HEK293T (cell line): Measurements from ENCODE around the gene CDC20B.

ENCODE experiments used
- BHLHE40 ChIP-seq: fragments of 450-650 bp; IDR thresholded peaks from 2 replicates; pipeline ENCODE4 v1.6.1; 2016; ENCODE audit warnings: mild to moderate bottlenecking, moderate library complexity, borderline replicate concordance
- CTBP1 ChIP-seq: fragments of 450-650 bp; IDR thresholded peaks from 2 replicates; pipeline ENCODE4 v1.6.1; 2016; ENCODE audit warnings: borderline replicate concordance
- ELF4 ChIP-seq: fragments of 450-650 bp; IDR thresholded peaks from 2 replicates; pipeline ENCODE4 v1.6.1; 2017; ENCODE audit warnings: antibody characterized with exemption
- FOXK2 ChIP-seq: fragments of 450-650 bp; IDR thresholded peaks from 2 replicates; pipeline ENCODE4 v1.6.1; 2016; ENCODE audit warnings: mild to moderate bottlenecking
- FOXM1 ChIP-seq: fragments of 450-650 bp; IDR thresholded peaks from 2 replicates; pipeline ENCODE4 v1.6.1; 2017; ENCODE audit warnings: mild to moderate bottlenecking, borderline replicate concordance
- HDGF ChIP-seq: fragments of 450-650 bp; IDR thresholded peaks from 2 replicates; pipeline ENCODE4 v1.6.1; 2017; ENCODE audit warnings: antibody characterized with exemption, borderline replicate concordance
- LEF1 ChIP-seq: fragments of 450-650 bp; IDR thresholded peaks from 2 replicates; pipeline ENCODE4 v1.6.1; 2017; ENCODE audit warnings: mild to moderate bottlenecking, borderline replicate concordance
- SP1 ChIP-seq: fragments of 450-650 bp; IDR thresholded peaks from 2 replicates; pipeline ENCODE4 v1.6.1; 2017
- SUZ12 ChIP-seq: fragments of 450-650 bp; IDR thresholded peaks from 2 replicates; pipeline ENCODE4 v1.6.1; 2016; ENCODE audit warnings: mild to moderate bottlenecking
- TARDBP ChIP-seq: fragments of 450-650 bp; IDR thresholded peaks from 2 replicates; pipeline ENCODE4 v1.6.1; 2016

DNA sequence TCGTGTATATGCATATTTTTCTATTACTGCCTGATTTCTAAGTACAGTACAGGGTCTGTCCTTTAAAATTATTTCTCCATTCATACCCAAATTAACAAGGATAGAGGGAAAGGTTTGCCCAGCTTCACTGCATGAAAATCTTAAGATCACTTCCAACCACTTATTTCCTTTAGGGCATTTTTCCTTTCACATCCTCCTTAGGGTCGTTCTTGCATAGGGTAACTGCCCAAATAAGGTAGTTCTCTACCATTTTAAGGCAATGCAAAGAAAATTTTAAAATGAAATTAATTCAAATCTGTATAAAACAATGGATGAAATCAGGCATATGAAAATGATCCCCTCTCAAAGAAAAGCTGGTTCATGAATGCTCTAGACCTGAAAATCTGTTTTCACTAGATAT is 4.1 kb upstream of the CDC20B start:
- no peak for TF ChIP-seq ELF4
- no peak for TF ChIP-seq SP1
- no peak for TF ChIP-seq FOXM1
- no peak for TF ChIP-seq CTBP1
- TF ChIP-seq BHLHE40, result no peak
- TF ChIP-seq TARDBP, result no peak
- TF ChIP-seq LEF1, result no peak
- no peak for TF ChIP-seq FOXK2
- no peak for TF ChIP-seq HDGF
- no peak for TF ChIP-seq SUZ12
